ENCODE measurements around the gene NIN.
A peak's percentile ranks its signal among the peaks of the same experiment; 100 is the strongest.

The NIN gene

DNA sequence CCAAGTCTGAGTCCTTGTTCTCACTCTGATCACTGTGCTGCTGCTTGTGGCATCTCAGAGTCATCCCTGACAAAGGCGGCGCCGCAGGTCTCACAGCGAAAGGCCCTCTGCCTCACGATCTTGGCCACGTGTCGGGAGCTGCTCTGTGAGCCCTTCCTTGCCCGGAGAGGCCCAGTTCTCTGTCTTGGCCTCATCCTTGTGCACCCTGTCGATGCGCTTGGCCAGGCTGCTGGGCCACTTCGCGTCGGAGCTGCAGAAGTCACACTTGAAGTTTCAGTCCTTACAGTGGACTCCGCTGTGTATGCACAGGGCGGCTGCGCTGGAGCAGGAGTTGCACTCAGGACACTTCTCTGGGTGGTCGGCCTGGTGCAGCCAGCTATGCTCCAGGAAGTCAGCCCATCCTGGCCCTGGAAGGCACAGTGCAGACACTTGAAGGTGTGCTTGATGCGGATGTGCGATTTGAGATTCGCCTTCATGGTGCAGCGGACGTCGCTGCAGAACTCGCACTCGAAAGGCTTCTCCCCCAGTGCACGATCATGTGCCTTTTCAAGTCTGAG lies 126.4 kb downstream of the NIN start:
- TF ChIP-seq RAD21 (IDR thresholded peaks at IDR 0.05; ENCODE audit: low read depth) = no peak
- no peak for TF ChIP-seq TCF12 (IDR thresholded peaks at IDR 0.05; ENCODE audit: low read depth)
- TF ChIP-seq CREB1 (IDR thresholded peaks at IDR 0.05; ENCODE audit: low read depth) = no peak
- TF ChIP-seq, protein P1, sequence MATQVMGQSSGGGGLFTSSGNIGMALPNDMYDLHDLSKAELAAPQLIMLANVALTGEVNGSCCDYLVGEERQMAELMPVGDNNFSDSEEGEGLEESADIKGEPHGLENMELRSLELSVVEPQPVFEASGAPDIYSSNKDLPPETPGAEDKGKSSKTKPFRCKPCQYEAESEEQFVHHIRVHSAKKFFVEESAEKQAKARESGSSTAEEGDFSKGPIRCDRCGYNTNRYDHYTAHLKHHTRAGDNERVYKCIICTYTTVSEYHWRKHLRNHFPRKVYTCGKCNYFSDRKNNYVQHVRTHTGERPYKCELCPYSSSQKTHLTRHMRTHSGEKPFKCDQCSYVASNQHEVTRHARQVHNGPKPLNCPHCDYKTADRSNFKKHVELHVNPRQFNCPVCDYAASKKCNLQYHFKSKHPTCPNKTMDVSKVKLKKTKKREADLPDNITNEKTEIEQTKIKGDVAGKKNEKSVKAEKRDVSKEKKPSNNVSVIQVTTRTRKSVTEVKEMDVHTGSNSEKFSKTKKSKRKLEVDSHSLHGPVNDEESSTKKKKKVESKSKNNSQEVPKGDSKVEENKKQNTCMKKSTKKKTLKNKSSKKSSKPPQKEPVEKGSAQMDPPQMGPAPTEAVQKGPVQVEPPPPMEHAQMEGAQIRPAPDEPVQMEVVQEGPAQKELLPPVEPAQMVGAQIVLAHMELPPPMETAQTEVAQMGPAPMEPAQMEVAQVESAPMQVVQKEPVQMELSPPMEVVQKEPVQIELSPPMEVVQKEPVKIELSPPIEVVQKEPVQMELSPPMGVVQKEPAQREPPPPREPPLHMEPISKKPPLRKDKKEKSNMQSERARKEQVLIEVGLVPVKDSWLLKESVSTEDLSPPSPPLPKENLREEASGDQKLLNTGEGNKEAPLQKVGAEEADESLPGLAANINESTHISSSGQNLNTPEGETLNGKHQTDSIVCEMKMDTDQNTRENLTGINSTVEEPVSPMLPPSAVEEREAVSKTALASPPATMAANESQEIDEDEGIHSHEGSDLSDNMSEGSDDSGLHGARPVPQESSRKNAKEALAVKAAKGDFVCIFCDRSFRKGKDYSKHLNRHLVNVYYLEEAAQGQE (IDR thresholded peaks at IDR 0.05; ENCODE audit: low read depth) = no peak
- TF ChIP-seq USF1 (IDR thresholded peaks at IDR 0.05) = no peak
- TF ChIP-seq EP300 (IDR thresholded peaks at IDR 0.05; ENCODE audit: borderline replicate concordance) = no peak
- TF ChIP-seq CEBPB (IDR thresholded peaks at IDR 0.05) = no peak
- no peak for TF ChIP-seq TAF1 (IDR thresholded peaks at IDR 0.05; ENCODE audit: low read depth)
- no peak for TF ChIP-seq NFIC (IDR thresholded peaks at IDR 0.05)
- TF ChIP-seq ZBTB7A (IDR thresholded peaks at IDR 0.05; ENCODE audit: low read depth) = no peak
- TF ChIP-seq YY1 (IDR thresholded peaks at IDR 0.05; ENCODE audit: low read depth) = no peak
- TF ChIP-seq, protein P2, sequence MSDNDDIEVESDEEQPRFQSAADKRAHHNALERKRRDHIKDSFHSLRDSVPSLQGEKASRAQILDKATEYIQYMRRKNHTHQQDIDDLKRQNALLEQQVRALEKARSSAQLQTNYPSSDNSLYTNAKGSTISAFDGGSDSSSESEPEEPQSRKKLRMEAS (IDR thresholded peaks at IDR 0.05) = no peak
- TF ChIP-seq FOXM1 (IDR thresholded peaks at IDR 0.05; ENCODE audit: borderline replicate concordance, low read depth) = no peak
- no peak for TF ChIP-seq TEAD4 (IDR thresholded peaks at IDR 0.05)
- TF ChIP-seq EGR1 (IDR thresholded peaks at IDR 0.05) = no peak

DNA sequence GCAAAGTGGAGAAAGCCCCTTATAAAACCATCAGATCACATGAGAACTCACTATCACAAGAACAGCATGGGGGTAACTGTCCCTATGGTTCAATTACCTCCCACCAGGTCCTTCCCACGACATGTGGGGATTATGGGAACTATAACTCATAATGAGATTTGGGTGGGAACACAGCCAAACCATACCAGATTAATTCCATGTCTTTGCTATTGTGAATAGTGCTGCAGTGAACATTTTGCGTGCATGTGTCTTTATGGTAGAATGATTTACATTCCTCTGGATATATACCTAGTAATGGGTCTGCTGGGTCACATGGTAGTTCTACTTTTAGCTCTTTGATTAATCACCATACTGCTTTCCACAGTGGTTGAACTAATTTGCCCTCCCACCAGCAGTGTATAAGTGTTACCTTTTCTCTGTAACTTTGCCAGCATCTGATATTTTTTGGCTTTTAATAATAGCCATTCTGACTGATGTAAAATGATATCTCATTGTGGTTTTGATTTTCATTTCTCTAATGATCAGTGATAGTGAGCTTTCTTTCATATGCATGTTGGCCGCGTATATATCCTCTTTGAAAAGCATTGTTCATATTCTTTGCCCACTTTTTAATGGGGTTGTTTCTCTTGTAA lies 133.2 kb downstream of the NIN start:
- TF ChIP-seq TEAD4 (IDR thresholded peaks at IDR 0.05) (0 out of 2 replicates have a peak, but pooled peaks have one; percentile 14), CREB1 (IDR thresholded peaks at IDR 0.05; ENCODE audit: low read depth) (no peak), TCF12 (IDR thresholded peaks at IDR 0.05; ENCODE audit: low read depth) (no peak), ZBTB7A (IDR thresholded peaks at IDR 0.05; ENCODE audit: low read depth) (no peak), NFIC (IDR thresholded peaks at IDR 0.05) (peak; percentile 54; the same call in 1 of the 2 replicates), EGR1 (IDR thresholded peaks at IDR 0.05) (no peak), YY1 (IDR thresholded peaks at IDR 0.05; ENCODE audit: low read depth) (no peak), USF1 (IDR thresholded peaks at IDR 0.05) (0 out of 2 replicates have a peak, but pooled peaks have one; percentile 27), RAD21 (IDR thresholded peaks at IDR 0.05; ENCODE audit: low read depth) (no peak), TAF1 (IDR thresholded peaks at IDR 0.05; ENCODE audit: low read depth) (no peak), CEBPB (IDR thresholded peaks at IDR 0.05) (no peak)
- TF ChIP-seq, protein P1 (IDR thresholded peaks at IDR 0.05; ENCODE audit: low read depth) = no peak
- TF ChIP-seq, protein P2 (IDR thresholded peaks at IDR 0.05) = no peak

- TF ChIP-seq RAD21 (IDR thresholded peaks at IDR 0.05; ENCODE audit: low read depth) = peak; percentile 32; the same call in 1 of the 2 replicates
- no peak for TF ChIP-seq CREB1 (IDR thresholded peaks at IDR 0.05; ENCODE audit: low read depth)
These were observed 142.1 kb downstream of the NIN start for GRCh38 chr14:50688875-50689274.

GRCh38 chr14:50679674-50680073 lies 151.3 kb downstream of the NIN start:
- TF ChIP-seq TAF1 (IDR thresholded peaks at IDR 0.05; ENCODE audit: low read depth) (no peak), CEBPB (IDR thresholded peaks at IDR 0.05) (no peak), RAD21 (IDR thresholded peaks at IDR 0.05; ENCODE audit: low read depth) (no peak), EGR1 (IDR thresholded peaks at IDR 0.05) (no peak), YY1 (IDR thresholded peaks at IDR 0.05; ENCODE audit: low read depth) (no peak), ZBTB7A (IDR thresholded peaks at IDR 0.05; ENCODE audit: low read depth) (no peak)

DNA sequence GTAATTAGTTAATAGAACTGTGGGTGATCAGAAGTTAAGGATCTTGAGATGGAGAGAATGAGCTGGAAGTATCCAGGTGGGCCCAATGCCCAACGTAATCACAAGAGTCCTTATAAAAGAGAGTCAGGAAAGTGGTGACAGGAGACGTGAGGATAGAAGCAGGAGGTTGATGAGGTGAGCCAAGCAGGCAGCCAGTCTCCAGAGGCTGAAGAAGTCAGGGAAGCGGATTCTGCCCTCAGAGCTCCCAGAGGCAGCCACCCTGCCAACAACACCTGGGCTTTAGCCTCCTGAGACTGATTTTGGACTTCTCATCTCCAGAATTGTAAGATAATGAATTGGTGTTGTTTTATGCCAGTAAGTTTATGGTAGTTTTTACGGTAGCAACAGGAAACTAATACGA lies 152.8 kb downstream of the NIN start:
- no peak for TF ChIP-seq TAF1 (IDR thresholded peaks at IDR 0.05; ENCODE audit: low read depth)
- TF ChIP-seq NFIC (IDR thresholded peaks at IDR 0.05) = no peak
- no peak for TF ChIP-seq EP300 (IDR thresholded peaks at IDR 0.05; ENCODE audit: borderline replicate concordance)
- no peak for TF ChIP-seq YY1 (IDR thresholded peaks at IDR 0.05; ENCODE audit: low read depth)
- TF ChIP-seq RAD21 (IDR thresholded peaks at IDR 0.05; ENCODE audit: low read depth) = no peak
- no peak for TF ChIP-seq TEAD4 (IDR thresholded peaks at IDR 0.05)
- no peak for TF ChIP-seq FOXM1 (IDR thresholded peaks at IDR 0.05; ENCODE audit: borderline replicate concordance, low read depth)
- no peak for TF ChIP-seq ZBTB7A (IDR thresholded peaks at IDR 0.05; ENCODE audit: low read depth)
- TF ChIP-seq TCF12 (IDR thresholded peaks at IDR 0.05; ENCODE audit: low read depth) = no peak

Data from Ishikawa (cell line).